MM.1S (cell line): ENCODE measurements around the gene HPX.

Experiments
- CTCF ChIP-seq: fragments of 300-600 bp; sonication (generic); IDR thresholded peaks from 2 replicates; pipeline ENCODE4 v1.5.1; 2016; ENCODE audit warnings: antibody characterized with exemption, low read length, mixed read lengths
- EZH2 ChIP-seq: fragments of 300-600 bp; sonication (generic); optimal IDR thresholded peaks from 2 replicates; pipeline ENCODE3; 2017; ENCODE audit warnings: low read depth, mild to moderate bottlenecking, antibody characterized with exemption, low read length, mixed read lengths
- EZH2phosphoT487 ChIP-seq: fragments of 300-600 bp; sonication (generic); IDR thresholded peaks from 2 replicates; pipeline ENCODE4 v1.6.1; 2018; ENCODE audit warnings: antibody characterized with exemption, low read length

- TF ChIP-seq CTCF (no peak), EZH2phosphoT487 (no peak), EZH2 (no peak)
Observed at GRCh38 chr11:6390718-6391469, 49.9 kb downstream of the HPX start.
